Mammary microvascular endothelial cell (primary cell): ENCODE data around the gene AMBN. TPM values are rescaled to one million over a fixed set of nuclear protein-coding genes. Genes with fewer than 3 reads are reported as not detected.

Experiments
- total RNA-seq: library from RNA; depleted of rRNA; stranded (reverse); fragments of >200 nt; gene quantifications from 2 replicates; pipeline ENCODE4 v1.2.3, GENCODE V29; 2015

The AMBN gene, protein sequence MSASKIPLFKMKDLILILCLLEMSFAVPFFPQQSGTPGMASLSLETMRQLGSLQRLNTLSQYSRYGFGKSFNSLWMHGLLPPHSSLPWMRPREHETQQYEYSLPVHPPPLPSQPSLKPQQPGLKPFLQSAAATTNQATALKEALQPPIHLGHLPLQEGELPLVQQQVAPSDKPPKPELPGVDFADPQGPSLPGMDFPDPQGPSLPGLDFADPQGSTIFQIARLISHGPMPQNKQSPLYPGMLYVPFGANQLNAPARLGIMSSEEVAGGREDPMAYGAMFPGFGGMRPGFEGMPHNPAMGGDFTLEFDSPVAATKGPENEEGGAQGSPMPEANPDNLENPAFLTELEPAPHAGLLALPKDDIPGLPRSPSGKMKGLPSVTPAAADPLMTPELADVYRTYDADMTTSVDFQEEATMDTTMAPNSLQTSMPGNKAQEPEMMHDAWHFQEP
- total RNA-seq = not detected in 2 replicates

DNA sequence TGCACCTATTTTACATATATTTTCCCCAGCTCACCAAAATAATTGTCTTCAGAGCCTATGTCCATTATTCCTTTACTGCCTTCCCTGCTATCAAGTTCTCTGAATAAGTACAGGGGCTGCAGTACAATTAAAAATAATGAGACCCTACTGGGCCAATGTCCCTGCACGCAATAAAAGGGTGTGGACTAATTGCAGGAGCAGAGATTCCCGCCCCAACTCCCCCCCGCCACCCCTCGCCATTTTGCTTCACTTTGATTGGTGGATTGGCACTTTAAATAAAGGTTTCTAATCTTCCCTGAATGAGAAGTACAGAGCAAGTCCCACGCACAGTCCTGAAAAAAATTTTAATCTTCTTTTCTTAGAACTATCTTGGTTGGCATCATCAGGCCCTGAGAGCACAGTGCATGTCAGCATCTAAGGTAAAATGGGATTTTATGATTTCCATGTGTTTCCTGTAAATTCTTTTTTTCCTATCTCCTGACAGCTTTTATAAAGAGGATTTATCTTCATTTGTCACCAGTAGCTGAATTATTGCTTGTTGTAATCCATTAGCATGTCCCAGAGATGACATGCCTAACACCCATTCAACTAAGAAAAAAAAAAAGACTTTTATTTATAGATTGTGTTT, at the start of gene AMBN:
Gene AMBN, plus strand, starts transcription at position 302 of the 628 bp plus-strand sequence. Its CDS starts 103 bp downstream, at position 405.

DNA sequence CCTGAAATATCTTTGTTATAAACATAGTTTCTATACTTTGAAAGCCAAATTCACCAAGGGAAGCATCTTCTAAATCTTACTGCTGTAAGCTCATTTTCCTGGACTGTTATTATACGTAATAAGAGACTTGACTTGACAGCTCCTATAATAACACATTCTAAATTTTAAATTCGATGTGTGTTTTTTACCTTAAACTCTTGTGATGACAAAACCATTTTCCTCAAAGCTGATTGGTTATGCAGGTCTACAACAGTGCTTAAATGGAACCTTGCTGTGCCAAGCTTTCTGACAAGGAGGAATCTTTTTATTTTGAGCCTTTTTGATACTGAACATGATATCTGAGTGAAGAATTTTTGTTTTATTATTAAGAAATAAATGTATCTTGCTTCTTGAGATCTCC, 36.4 kb downstream of the AMBN start, which contains the start of gene ENAM:
Gene ENAM, plus strand, starts transcription at position 301 of the 400 bp plus-strand sequence. CDS start 757 bp downstream, outside the sequence.

Other genes with a start within 250 kb of the AMBN start
- not detected in 2 replicates for gene SMR3A, start 231.5 kb upstream of the AMBN start, total RNA-seq
- not detected in 2 replicates for gene SMR3B, start 209.1 kb upstream of the AMBN start, total RNA-seq
- gene OPRPN, start 194.3 kb upstream of the AMBN start, total RNA-seq = not detected in 2 replicates
- gene MUC7, start 120.1 kb upstream of the AMBN start, total RNA-seq = not detected in 2 replicates
- not detected in 2 replicates for gene AMTN, start 73.7 kb upstream of the AMBN start, total RNA-seq
- not detected in 2 replicates for gene ENAM, start 36.5 kb downstream of the AMBN start, total RNA-seq
- not detected in 2 replicates for gene JCHAIN, start 74.3 kb downstream of the AMBN start, total RNA-seq
- 18.8 and 19.9 TPM in 2 replicates for gene UTP3, start 96.3 kb downstream of the AMBN start, total RNA-seq
- 18.5 and 19.1 TPM in 2 replicates for gene RUFY3, start 129.7 kb downstream of the AMBN start, total RNA-seq
- gene GRSF1, start 247.6 kb downstream of the AMBN start, total RNA-seq = 66.6 and 69.0 TPM in 2 replicates